ENCODE measurements around the gene NFIC.
"Not testable (repeated sequence)": the region's sequence is repeated elsewhere in the genome, so short reads cannot be mapped to it uniquely, and the experiment has no call there.

NFIC gene

DNA sequence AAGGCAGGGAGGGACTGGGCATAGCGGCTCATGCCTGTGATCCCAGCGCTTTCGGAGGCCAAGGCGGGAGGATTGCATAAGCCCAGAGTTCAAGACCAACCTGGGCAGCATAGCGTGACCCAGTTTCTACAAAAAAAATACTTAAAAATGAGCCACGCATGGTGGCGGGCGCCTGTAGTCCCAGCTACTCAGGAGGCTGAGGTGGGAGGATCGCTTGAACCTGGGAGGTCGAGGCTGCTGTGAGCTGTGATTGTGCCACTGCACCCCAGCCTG lies 86.5 kb downstream of the NFIC start:
- not testable (repeated sequence) for DNase-seq (ENCODE audit: low spot score)

DNA sequence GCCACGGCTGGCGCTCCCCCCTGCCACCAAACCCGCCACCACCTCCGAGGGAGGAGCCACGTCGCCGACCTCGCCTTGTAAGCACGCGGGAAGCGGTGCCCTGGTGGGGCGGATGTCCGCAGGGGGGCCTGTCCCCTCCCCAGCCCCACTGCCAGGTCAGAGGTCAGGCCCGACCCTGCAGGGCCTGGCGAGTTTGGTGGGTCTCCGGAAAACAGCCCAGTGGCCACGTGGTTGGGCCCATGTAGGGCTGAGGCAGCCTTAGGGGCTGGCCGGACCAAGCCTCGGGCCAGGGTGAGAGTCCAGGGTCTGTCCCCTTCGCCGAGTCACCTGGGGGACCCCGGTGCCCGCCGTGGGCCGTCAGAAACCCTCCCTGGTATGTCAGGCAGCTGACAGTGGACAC lies 87.5 kb downstream of the NFIC start:
- DNase-seq (ENCODE audit: low spot score): no peak

- no peak for DNase-seq (ENCODE audit: low spot score)
These were observed 88.4 kb downstream of the NFIC start for GRCh38 chr19:3454656-3455392.

- DNase-seq (ENCODE audit: low spot score): no peak
These were observed 89.1 kb downstream of the NFIC start for GRCh38 chr19:3455393-3455955.

DNA sequence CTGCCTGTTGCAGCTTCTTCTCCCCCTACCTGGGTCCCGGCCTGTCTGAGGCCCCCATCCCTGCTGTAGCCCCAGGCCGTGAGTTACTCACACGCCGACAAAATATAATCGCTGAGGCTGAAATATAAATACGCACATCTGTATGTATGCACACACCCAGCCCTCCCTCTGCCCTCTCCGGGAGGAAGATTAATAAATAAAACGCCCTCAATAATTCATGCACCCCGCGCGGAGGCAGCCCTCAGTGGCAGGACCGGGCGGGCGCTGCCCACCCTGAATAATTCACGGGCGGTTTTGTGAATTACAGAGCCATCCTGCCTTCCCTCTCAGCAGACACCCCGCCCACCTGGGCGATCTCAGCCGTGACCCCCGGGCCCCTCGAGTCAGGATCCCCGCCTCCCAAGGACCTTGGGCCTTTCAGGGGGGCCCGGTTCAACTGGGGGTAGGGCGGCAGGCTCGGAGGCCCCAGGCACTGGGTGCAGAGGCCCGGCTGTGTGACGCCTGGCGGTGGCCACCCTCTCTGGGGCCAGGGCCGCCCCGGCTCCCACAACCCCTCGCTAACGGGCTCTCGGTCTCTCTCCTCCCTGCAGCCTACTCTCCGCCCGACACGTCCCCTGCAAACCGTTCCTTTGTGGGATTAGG lies 89.7 kb downstream of the NFIC start:
- DNase-seq (ENCODE audit: low spot score): no peak

GRCh38 chr19:3456925-3457527 lies 90.6 kb downstream of the NFIC start:
- no peak for DNase-seq (ENCODE audit: low spot score)

- no peak for DNase-seq (ENCODE audit: low spot score)
These were observed 91.3 kb downstream of the NFIC start for GRCh38 chr19:3457528-3458228.

- DNase-seq (ENCODE audit: low spot score): no peak
These were observed 92.1 kb downstream of the NFIC start for GRCh38 chr19:3458229-3459088.

DNA sequence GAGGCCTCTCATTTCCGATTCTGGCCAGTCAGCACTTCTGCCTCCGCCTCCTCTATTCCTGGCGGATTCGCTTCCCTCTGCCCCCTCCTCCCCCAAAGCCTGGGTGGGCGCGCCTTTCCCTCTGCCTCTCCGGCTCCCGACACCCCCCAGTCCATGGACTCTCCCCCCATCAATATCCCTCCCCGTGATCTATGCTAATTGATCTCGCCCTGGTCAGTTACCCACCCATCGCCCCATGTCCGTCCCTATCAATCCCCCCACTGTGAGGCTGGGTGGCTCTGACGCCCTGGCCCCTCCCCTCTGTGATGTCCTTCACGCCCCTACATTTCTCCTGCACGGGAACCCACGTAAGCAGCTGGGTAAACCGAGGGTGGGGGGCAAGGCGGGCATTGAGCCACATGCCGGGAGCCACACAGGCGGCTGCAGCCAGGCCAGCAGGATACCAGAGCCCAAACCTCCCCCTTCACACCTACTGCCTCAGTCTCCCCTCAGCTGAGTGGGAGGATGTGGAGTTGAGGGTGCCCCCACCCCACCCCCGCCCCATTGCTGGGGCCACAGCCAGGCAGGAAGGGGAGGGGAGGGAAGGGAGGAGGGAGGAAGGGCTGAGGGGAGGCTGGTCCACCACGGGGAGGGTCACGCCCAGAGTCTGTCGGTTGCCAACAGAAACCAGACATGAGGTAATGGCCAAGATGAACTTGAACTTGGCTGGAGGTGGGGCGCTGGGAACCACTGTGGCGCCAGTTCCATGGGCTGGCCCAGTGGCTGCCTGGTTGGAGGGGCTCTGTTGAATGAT lies 92.9 kb downstream of the NFIC start:
- peak; percentile 62 for DNase-seq (ENCODE audit: low spot score)

- no peak for DNase-seq (ENCODE audit: low spot score)
These were observed 93.7 kb downstream of the NFIC start for GRCh38 chr19:3459965-3460582.

DNA sequence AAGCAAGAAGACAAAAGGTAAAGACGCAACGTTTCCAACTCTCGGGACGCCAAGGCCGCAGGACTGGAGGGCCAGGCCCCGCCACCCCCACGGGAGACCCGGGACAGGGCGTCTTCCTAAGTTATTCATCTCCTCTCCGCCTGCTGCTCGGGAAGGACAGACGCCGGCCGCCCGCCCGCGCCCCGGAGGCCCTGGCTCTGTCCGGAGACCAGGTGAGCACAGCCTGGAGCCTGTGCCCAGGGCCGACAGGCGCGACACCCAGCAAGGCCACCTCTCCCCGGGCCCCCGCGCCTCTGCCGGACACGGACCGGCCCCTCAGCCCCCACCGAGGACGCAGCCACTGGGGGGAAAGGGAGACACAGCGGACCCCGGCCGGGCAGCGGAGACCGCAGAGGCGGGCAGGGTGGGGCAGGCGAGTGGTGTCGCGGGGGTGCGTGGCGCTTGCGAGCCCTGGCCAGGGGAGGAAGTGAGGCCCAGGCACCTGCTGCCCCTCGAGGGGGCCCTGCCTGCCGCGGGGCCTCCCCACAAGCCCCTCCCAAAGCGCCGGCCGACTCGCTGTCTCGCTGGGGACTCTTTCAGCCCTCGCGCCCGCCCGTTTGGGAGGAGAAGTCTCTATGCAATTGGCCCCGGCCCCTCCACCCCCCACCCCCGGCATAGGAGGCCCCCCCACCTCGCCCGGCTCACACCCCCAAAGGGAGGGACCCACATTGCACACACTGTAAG lies 96.8 kb downstream of the NFIC start:
- no peak for DNase-seq (ENCODE audit: low spot score)

DNA sequence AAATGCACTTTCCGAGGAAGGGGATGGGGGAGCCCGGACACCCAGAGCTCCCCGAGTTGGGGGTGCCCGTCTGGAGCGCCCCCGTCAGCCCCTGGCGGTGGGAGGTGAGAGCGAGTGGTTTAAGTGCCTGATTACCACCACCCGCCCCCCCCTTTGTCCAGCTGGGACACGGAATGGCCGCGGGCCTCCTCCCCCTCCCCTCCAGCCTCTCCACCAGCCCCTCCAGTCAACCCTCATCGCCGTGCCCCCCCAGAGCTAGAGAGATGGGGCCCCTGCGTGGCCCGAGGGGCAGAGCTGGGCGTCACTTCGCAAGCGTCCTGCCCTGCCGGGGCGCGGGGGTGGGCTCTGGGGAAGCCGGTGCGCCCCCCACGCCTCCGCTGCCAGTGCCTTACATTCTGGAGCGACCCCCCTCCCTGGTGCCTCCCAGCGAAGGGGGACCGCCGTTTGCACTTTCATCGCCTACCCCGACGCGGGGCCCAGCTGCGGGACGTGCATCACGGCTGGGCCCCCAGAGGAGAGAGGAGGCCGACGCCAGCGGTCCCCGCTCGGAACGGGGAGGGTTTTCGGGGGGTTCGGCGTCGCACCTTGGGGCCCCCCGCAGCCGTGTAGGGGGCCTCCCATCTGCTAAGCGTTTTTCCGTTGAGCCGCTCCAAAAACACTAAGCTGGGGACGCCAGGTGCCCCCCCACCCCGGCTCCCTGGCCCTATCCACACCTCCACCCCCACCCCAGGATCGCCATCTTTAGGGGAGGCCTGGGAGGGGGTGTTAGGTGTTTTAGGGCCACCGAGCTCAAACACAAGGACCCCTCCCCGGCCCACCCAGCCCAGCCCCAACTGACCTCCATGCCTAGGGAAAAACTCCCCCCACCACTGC lies 97.6 kb downstream of the NFIC start:
- no peak for DNase-seq (ENCODE audit: low spot score)

DNA sequence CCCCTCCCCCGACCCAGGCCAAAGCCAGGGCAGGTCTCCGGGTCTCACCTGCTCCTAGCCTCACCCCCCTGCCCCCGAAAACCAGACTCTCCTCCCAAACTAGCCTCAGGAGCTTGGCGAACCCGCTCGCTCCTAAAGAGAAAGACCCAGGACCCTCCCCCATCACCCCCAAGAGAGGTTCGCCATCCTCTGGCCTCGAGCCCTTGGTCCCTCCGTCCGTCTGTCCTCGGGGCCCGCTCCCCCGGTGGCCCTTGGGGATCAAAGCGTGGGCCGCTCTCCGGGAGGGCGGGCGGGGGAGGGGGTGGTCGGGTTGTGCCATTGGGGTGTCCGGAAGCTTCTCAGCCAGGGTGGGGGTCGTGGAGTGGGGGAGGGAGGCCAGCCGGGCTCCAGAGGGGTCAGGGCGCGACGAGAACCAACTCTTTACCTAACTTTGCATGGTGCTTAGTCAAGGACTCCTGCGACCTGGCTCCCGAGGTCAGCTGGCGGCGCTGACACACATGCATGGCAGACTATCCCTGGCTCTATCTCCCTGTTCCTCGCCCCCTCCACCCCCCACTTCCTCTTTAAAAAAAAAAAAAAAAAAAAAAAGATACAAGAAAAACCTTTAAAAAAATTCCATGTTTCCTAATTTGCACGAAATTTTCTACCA lies 98.3 kb downstream of the NFIC start:
- no peak for DNase-seq (ENCODE audit: low spot score)

DNA sequence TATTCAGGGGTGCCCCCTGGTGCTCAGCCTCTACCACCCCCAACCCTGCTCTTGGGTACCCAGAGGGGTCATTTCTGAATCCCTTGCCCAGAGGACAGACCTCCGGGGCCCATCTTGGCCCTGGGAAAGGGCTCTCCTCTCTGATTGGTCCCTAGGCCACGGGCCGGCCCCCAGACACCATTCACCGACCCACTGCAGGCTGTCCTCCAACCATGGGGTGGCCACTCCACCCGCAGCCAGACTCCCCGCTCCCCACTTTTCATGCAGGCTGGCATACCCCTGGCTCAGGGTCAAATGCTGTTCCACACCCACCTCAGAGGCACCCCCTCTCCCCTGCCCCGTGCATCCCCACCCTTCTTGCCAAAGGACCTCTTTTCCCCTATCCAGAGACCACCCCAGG lies 99.2 kb downstream of the NFIC start:
- DNase-seq (ENCODE audit: low spot score): no peak

GRCh38 chr19:3466635-3467034 lies 100.3 kb downstream of the NFIC start:
- DNase-seq (ENCODE audit: low spot score): no peak

GRCh38 chr19:3467437-3468198 lies 101.2 kb downstream of the NFIC start:
- DNase-seq (ENCODE audit: low spot score): no peak

- DNase-seq (ENCODE audit: low spot score): no peak
These were observed 101.8 kb downstream of the NFIC start for GRCh38 chr19:3468211-3468610.
